ENCODE data around the gene PTPRQ. TPM values are rescaled to one million over a fixed set of nuclear protein-coding genes. Genes with fewer than 3 reads are reported as not detected.
"Not testable (repeated sequence)": the region's sequence is repeated elsewhere in the genome, so short reads cannot be mapped to it uniquely, and the experiment has no call there.

PTPRQ gene
- total RNA-seq, 1 donor from 2014 or later, result not detected

GRCh38 chr12:80445083-80445793 is 1.2 kb downstream of the PTPRQ start:
- DNase-seq (no peak), ATAC-seq (ENCODE audit: low read depth) (no peak)
- Mint-ChIP-seq H3K36me3 (ENCODE audit: low read depth) (no peaks in the 10 kb centered on the region), H3K4me3 (no peak overlapping the region), H3K27ac (no peak overlapping the region), H3K9me3 (peaks cover 8% of the 10 kb centered on the region), H3K4me1 (no peaks in the 10 kb centered on the region), H3K27me3 (no peaks in the 10 kb centered on the region)
- POLR2A ChIA-PET, result no interaction called here
- TF ChIP-seq CTCF (IDR thresholded peaks at IDR 0.05), result no peak
- intact Hi-C loops (cut with micrococcal nuclease), result no loop called here
- CTCF ChIA-PET, result no interaction called here

DNA sequence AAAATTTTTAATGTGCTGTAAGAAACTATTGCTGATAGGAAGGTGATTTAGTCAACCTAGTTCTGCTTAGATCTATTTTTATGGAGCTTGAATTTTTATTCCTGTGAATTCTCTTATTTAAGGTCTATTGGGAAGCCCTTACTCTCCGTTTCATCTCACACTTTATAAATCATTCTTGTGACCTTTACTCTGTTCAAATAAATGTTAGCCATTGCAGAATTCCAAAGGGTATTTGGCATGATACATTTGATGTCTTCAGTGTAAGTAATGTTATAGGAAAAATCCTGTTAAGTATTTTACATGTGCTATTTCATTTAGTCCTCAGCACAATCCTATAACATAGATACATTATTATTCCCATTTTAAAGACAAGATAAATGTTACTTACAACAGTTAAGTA is 12.5 kb downstream of the PTPRQ start:
- Mint-ChIP-seq H3K36me3 (ENCODE audit: low read depth) (no peaks in the 10 kb centered on the region), H3K27ac (no peak overlapping the region), H3K4me1 (no peaks in the 10 kb centered on the region), H3K9me3 (no peaks in the 10 kb centered on the region), H3K4me3 (no peak overlapping the region), H3K27me3 (no peaks in the 10 kb centered on the region)
- CTCF ChIA-PET, result no interaction called here
- no peak for TF ChIP-seq CTCF (IDR thresholded peaks at IDR 0.05)
- intact Hi-C loops (cut with micrococcal nuclease), result no loop called here
- POLR2A ChIA-PET, result no interaction called here
- DNase-seq, result no peak
- no peak for ATAC-seq (ENCODE audit: low read depth)

DNA sequence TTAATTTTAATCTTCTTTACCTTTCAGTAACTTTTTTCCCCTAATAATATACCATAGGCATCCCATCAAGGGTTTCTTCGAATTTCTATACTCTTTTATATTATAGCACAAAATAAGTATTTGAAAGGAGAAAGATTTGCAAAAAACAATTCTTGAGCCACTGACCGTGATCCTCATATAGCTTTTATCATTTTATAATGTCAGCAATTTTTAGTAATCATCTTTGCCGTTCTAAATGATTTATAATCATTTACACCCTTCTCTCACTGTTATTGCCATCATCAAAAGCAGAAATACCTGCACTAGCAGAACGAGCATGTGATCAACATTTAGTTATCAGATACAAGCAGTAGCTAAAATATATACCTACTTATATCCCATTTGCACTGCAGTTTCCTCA is 16.9 kb downstream of the PTPRQ start:
- Mint-ChIP-seq H3K36me3 (ENCODE audit: low read depth) (no peaks in the 10 kb centered on the region), H3K27ac (no peak overlapping the region), H3K4me3 (no peak overlapping the region), H3K9me3 (no peaks in the 10 kb centered on the region), H3K27me3 (no peaks in the 10 kb centered on the region), H3K4me1 (no peaks in the 10 kb centered on the region)
- DNase-seq, result no peak
- ChIA-PET POLR2A (no interaction called here), CTCF (no interaction called here)
- no peak for TF ChIP-seq CTCF (IDR thresholded peaks at IDR 0.05)
- intact Hi-C loops (cut with micrococcal nuclease), result no loop called here
- no peak for ATAC-seq (ENCODE audit: low read depth)

DNA sequence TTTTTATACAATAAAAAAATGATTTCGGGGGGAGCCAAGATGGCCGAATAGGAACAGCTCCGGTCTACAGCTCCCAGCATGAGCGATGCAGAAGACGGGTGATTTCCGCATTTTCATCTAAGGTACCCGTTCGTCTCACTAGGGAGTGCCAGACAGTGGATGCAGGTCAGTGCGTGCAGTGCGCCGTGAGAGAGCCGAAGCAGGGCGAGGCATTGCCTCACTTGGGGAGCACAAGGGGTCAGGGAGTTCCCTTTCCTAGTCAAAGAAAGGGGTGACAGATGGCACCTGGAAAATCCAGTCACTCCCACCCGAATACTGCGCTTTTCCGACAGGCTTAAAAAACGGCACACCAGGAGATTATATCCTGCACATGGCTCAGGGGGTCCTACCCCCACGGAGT is 17.8 kb downstream of the PTPRQ start:
- H3K27me3 Mint-ChIP-seq; H3K9me3 Mint-ChIP-seq; ATAC-seq (ENCODE audit: low read depth); POLR2A ChIA-PET; H3K36me3 Mint-ChIP-seq (ENCODE audit: low read depth); CTCF ChIA-PET; intact Hi-C loops (cut with micrococcal nuclease); DNase-seq; H3K4me1 Mint-ChIP-seq; H3K4me3 Mint-ChIP-seq; H3K27ac Mint-ChIP-seq: not testable (repeated sequence)

- ATAC-seq (ENCODE audit: low read depth) (no peak), DNase-seq (no peak)
- intact Hi-C loops (cut with micrococcal nuclease), result no loop called here
- H3K9me3 Mint-ChIP-seq, result no peaks in the 10 kb centered on the region
- no peaks in the 10 kb centered on the region for H3K27me3 Mint-ChIP-seq
- no peak for TF ChIP-seq CTCF (IDR thresholded peaks at IDR 0.05)
- H3K4me3 Mint-ChIP-seq, result no peak overlapping the region
- no peak overlapping the region for H3K27ac Mint-ChIP-seq
- ChIA-PET CTCF (no interaction called here), POLR2A (no interaction called here)
- no peaks in the 10 kb centered on the region for H3K36me3 Mint-ChIP-seq (ENCODE audit: low read depth)
- H3K4me1 Mint-ChIP-seq, result no peaks in the 10 kb centered on the region
Measured at GRCh38 chr12:80469681-80470080, 25.6 kb downstream of the PTPRQ start.

DNA sequence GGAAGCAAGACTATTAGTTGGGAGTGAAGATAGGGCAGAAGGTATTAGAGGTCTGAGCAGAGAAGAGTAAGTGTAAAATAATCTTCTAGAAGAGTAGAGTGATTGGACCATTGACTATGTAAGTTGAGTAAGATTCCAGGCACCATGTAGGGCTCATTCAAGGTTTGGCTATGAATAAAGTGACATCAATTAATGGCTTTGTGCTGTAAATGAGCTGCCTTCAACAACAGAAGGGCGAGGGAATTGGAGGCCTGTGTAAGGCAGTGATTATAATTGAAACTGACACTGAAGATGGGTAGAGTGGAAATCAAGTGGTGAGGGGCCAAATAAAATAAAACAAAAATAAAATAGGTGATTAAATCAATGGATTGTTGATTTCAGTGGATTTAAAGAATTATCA is 26.4 kb downstream of the PTPRQ start:
- Mint-ChIP-seq H3K9me3 (no peaks in the 10 kb centered on the region), H3K27me3 (no peaks in the 10 kb centered on the region), H3K27ac (no peak overlapping the region), H3K36me3 (ENCODE audit: low read depth) (no peaks in the 10 kb centered on the region), H3K4me3 (no peak overlapping the region), H3K4me1 (no peaks in the 10 kb centered on the region)
- intact Hi-C loops (cut with micrococcal nuclease), result no loop called here
- CTCF ChIA-PET, result no interaction called here
- DNase-seq (no peak), ATAC-seq (ENCODE audit: low read depth) (no peak)
- TF ChIP-seq CTCF (IDR thresholded peaks at IDR 0.05), result no peak
- POLR2A ChIA-PET, result no interaction called here

All from activated B cell treated with CpG ODN at 0.5 μM for 24 hours (primary cell).